GM19193 (cell line): ENCODE data around the gene ST6GALNAC3.

Source experiments
- POLR2A ChIP-seq: IDR thresholded peaks from 4 replicates; pipeline ENCODE4 v1.6.1; 2011; ENCODE audit not compliant: insufficient read depth, insufficient read length; ENCODE audit errors: extremely low read depth

ST6GALNAC3 gene

DNA sequence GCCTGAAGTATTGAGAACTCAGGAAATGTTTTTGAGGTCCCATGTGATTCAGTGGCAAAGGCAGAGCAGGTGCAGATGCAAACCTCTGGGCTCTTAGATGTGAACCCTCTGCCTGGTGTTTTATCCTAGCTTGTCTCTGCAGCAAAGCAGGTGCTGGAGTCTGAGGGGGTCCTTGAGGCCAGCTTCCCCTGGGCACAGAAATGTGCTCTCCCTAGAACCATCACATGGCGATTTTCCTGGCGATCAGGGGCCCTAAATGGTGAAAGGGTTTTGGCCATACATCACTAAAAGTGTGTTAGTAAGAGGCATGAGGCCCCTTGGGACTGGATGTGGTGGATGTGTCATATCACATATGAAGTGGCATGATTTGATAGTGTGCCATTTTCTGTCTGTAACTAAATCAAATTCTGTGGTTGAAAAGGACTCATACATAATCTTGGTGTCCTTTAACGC, 144.8 kb downstream of the ST6GALNAC3 start:
- no peak for TF ChIP-seq POLR2A

DNA sequence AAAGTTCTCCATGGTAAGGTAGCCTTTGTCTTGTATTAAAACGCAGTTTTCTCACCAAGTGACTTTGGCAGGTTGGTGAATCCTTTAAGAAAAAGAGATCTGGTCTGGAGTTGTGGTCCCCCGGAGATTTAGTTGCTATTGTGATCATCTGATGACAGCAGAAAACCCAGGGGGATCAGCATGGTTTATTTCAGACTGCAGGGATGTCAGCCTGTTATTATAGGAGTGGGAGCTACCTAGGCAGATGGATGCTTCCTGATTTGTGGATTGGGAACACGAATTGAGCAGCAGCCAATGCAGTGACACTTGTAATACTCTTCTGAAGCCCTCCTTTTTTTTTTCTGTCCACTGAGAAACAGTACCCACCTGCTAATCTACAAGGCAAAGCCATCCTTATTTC, 150.2 kb downstream of the ST6GALNAC3 start:
- no peak for TF ChIP-seq POLR2A

DNA sequence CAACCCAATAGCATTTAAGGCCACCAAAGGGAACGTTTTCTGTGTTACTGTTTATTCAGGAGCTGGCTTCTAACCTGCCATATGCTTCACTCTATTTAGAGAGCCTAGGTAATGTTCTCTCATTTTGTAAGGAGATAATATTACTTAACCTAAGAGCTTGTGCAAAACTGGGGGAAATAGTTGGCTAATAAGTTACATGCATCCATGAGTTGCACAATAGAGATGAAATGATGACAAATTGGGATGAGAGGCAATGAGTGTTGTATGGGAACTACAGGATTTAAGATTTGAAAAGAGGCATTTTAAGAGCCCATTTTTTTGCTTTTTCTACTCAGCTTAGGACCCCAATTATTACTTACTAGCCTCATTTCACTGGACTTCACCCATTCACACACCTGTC, 151.0 kb downstream of the ST6GALNAC3 start:
- no peak for TF ChIP-seq POLR2A

DNA sequence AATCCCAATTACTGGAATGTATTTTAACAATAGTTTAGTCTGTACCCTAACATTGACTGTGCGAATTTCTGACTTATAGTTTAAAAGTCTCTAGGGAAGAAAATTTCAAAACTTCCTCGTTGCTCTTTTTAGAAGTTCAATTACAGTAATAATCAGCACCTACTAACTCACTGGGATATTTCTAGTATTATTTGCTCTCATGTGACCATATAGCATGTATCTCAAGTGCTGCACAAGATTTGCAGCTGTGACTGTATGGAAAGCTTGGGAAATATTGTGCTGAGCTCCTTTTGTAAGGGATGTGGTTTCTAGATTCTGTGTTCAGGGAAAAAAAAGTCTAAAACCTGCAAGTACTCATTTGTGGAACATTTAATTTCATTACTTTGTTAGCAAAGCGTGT, 153.1 kb downstream of the ST6GALNAC3 start:
- no peak for TF ChIP-seq POLR2A

DNA sequence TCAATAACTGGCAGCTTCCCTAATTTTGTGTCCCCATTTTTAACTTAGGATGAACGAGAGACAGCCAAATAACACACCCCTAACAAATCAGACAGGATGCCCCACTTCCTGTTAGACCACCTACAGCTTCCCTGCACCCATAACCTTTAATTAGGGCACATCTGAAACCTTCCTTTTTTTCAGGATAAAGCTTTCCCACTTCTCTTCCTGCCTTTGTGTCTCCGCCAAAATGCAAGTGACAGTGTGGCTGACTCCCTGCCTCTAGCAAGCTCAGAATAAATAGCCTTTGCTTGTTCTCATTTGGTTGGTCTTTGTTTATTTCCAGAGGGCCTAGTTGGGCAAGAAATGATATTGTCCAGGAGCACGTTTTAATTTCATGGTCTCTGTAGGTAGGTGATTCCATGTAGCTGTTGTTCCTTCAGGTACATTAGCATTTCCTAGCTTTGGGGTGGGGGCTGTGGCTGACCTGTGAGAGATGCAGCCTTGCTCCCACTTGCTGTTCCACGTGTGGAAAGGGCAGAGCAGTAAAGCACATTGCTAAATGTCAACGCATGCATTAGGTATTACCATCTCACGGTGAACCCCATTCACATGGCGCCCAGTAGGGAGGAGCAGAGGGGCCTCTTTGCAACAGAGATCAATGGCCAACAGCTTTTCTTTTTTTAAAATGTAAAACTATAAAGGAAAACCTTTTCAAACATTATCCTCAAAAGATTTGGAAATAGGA, 154.9 kb downstream of the ST6GALNAC3 start:
- TF ChIP-seq POLR2A: no peak

DNA sequence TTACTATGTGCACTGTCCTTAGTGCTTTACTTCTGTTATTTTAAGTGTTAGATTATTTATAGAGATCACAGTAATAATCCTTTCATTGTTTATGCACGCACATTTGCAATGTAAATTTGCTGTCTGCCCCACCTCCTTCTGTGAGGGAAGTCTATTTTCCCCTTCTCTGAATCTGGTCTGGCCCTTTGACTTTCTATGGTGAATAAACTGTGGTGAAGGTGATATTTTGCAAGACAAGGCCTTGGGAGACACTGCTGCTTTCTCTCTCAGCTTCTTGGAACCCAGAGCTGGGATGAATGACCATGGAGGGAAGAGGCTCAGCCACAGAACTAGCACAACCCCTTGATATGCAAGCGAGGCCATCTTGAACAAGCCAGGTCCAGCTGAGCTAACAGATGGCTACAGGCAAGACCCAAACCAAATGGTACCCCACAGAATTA, 156.3 kb downstream of the ST6GALNAC3 start:
- no peak for TF ChIP-seq POLR2A

DNA sequence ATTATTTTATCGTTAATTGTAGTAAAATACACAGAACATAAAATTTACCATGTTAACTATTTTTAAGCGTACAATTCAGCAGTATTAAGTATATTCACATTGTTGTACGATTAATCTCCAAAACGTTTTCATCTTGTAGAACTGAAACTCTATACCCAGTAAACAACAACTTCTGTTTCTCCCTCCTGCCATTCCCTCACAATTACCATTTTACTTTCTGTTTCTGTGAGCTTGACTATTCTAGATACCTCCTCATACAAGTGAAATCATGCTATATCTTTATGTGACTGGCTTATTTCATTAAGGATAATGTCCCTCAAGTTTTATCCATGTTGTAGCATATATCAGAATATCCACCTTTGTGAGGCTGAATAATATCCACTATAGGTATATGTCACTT, 156.8 kb downstream of the ST6GALNAC3 start:
- TF ChIP-seq POLR2A: no peak

DNA sequence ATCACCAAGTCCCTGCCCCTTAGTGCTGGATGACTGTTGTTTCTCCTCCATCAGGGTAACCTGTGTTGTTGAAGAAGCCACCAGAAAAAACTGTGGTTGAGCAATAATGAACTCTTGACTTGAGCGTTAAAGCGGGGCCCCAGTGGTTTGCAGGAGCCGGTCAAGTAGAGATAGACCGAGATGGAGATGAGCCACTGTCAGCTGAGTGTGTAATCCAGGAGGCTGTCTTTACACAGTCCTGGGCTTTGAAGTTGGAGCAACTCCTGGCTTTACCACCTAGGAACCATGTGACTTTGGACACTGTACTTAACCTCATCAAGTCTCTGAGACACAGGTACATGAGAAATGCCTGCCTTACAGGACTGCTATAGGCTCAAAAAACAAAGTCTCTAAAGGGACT, 158.1 kb downstream of the ST6GALNAC3 start:
- TF ChIP-seq POLR2A: no peak

DNA sequence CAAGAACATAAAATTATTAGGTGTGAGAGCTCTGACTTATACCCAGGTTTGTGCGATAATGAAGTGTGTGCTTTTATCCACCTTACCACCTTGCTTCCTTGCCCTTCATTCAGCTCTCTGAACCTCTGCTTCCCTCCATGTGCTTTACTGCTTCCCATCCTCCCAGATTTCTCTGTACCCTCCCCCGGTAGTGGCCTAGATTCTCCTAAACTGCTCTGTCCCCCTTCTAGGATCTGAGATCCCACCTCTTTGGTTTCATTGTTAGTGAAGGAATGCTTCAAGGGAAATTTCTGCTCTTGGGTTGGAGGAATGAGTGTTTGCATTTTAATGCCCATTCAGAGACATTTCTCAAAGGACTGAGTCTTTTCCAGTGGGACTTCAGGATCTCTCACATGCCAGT, 159.5 kb downstream of the ST6GALNAC3 start:
- no peak for TF ChIP-seq POLR2A

DNA sequence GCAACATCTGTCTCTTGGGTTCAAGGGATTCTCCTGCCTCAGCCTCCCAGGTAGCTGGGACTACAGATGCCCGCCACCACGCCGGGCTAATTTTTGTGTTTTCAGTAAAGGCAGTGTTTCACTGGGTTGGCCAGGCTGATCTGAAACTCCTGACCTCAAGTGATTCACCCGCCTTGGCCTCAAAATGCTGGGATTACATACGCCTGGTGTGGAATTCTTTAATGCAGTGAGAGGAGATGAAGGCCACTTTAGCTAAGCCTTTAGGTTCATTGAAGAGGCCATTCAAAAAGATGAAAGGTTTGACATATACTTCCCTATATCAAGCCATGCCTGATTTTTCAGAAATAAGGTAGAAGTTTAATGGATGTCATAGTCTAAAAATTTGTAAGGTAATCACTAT, 162.7 kb downstream of the ST6GALNAC3 start:
- no peak for TF ChIP-seq POLR2A

DNA sequence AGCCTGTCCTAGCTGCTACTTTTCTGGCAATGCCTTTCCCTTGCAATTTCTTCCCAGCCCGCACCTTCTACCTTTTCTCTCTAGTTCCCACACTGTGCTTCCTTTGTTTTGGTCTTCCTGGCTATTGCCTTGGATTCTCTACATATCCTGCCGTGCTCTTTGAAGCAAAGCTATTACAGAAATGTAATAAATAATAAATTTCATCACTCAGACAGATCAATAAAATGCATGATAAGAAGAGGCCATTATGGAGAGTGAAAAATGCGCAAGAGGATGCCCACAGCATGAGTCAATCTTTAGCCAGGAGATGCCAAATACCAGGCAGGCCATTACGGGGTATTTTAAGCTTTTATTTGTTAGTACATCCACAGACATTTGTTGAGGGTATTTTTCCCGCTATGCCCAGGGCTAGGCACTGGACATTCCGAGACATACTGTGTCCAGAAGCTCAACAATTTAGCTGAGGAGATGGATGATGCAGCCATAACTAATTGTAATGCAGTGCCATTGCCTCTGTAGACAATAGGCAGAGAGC, 163.6 kb downstream of the ST6GALNAC3 start:
- no peak for TF ChIP-seq POLR2A

DNA sequence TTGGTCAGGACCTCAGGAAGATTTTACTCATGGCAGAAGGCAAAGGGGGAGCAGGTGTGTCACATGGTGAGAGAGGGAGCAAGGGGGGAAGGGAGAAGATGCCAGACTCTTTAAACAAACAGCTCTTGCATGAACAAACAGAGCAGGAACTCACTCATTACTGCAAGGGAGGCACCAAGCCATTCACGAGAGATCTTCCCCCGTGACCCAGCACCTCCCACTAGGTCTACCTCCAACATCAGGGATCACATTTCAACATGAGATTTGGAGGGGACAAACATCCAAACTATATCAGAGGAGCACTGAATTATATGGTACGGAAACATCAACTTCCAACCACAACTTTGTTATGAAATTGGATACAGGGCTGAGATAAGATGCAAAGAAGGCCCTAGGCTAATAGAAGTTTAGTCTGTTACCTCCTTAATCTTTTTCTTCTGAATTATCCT, 164.9 kb downstream of the ST6GALNAC3 start:
- TF ChIP-seq POLR2A: no peak

DNA sequence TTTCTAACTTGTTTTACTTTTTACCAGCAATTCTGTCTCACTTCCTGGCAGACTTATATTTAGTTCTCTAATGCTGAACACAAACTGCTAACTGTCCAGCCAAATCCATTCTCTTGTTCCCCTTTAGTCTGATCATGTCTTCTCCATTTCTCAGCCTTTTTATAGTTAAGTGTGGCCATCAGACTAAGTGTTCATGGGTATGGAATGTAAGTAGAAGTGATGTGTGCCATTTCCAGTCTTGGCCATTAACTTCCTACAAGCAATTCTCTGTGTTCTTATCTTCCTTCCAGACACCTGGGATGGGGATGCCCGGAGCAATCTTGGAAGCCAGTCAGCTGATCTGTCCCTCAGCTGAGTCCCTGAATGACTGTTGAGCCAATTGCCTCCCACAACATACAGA, 165.8 kb downstream of the ST6GALNAC3 start:
- no peak for TF ChIP-seq POLR2A

DNA sequence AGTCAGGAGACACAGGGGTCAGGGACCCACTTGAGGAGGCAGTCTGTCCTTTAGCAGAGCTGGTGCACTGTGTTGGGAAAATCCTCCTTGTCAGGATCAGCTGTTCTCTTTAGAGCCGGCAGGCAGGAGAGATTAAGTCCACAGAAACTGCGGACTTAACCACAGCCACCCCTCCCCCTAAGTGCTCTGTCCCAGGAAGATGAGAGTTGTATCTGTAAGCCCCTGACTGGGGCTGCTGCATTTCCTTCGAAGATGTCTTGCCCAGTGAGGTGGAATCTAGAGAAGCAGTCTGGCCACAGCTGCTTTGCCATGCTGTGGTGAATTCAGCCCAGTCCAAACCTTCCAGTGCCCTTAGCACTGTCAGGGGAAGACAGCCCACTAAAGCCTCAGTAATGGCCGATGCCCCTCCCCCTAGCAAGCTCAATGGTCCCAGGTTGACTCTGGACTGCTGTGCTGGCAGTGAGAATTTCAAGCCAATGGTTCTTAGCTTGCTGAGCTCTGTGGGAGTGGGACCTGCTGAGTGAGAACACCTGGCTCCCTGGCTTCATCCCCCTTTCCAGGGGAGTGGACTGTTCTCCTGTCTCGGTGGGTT, 172.8 kb downstream of the ST6GALNAC3 start:
- no peak for TF ChIP-seq POLR2A

DNA sequence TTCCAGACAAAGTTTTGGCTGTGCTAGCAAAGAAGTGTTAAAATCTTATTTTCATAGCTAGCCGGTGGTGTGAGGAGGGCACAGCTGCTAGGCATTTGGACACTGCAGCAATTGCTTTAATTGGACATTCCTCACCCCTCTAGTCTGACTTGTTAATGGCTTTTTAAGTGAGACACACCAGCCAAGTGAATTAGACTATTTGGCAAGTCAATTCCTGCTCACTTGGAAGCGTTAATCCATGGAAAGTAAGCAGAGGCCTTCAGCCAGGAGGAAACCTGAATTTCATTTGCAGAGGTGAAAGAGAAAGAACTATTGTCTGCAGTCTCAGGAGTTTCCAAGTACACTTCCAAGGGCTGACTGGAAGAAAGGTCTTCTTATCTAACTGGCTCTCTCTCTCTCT, 175.7 kb downstream of the ST6GALNAC3 start:
- TF ChIP-seq POLR2A: no peak

DNA sequence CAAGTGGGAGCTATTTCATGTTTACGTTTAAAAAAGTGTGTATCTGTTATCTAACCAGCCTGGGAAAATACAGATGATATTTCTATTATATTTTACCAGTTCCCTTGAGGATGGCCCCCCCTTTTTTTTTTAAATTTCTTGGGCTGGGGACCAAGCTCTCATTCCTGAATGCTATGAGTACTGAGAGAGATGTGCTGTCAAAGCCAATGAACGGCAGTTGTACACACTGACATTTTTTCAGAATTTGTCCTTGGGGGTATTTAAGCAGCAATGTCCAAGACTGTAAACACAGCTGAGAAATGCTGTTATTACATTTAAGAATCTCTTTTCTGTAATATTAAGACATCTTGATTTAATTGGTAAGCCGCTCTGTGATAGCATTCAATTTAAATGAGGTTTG, 177.9 kb downstream of the ST6GALNAC3 start:
- no peak for TF ChIP-seq POLR2A
